H1 (cell line): ENCODE results near the gene SCRG1. TPM values are rescaled to one million over a fixed set of nuclear protein-coding genes. Genes with fewer than 3 reads are reported as not detected.

Experiments used
- ASH2L ChIP-seq: fragments of 200-600, 300-600 bp; sonication (generic); IDR thresholded peaks from one replicate; pipeline ENCODE4 v1.7.1; 2017; ENCODE audit warnings: low read length
- JUND ChIP-seq: IDR thresholded peaks from 2 replicates; pipeline ENCODE4 v1.6.1; 2011; ENCODE audit warnings: mild to moderate bottlenecking, improper control_type of control experiment, low read length
- MAFK ChIP-seq: IDR thresholded peaks from 2 replicates; pipeline ENCODE4 v1.6.1; 2012; ENCODE audit warnings: low read depth, mild to moderate bottlenecking, improper control_type of control experiment, low read length
- polyA plus RNA-seq, 7 experiments: library from polyadenylated mRNA; depleted of rRNA in 3 of 7; stranded (reverse) in 5 of 7; unstranded in 2 of 7; fragments of >200 nt in 5 of 7; fragments of 200-250 nt in 2 of 7; gene quantifications; 1 replicate in 5 of 7; 2 replicates in 1 of 7; 4 replicates in 1 of 7; pipeline versions ENCODE4 v1.2.1 to v1.2.3, GENCODE V29; 2011 to 2013; ENCODE audit warnings: missing spikeins in 2 of 7, mixed read lengths in 2 of 7
- total RNA-seq: library from RNA; stranded (reverse); fragmentation: NEBNext Ultra II Directional; extraction: Animal tissue kit (Norgen Biotek cat#: 25700); gene quantifications from 2 replicates; pipeline ENCODE4 v1.2.1, GENCODE V29; 2021
- TF ChIP-seq, protein P1 (sequence below): IDR thresholded peaks from 2 replicates; pipeline ENCODE4 v1.6.1; 2012; ENCODE audit warnings: low read length, inconsistent platforms
- TF ChIP-seq, protein P2 (sequence below): IDR thresholded peaks from 2 replicates; pipeline ENCODE4 v1.6.1; 2012; ENCODE audit warnings: inconsistent platforms

SCRG1 gene
- total and polyA plus RNA-seq, 2 of the 8 experiments (the other 6 are each of a cell fraction or from before 2014, with no cell fraction given), result not detected

DNA sequence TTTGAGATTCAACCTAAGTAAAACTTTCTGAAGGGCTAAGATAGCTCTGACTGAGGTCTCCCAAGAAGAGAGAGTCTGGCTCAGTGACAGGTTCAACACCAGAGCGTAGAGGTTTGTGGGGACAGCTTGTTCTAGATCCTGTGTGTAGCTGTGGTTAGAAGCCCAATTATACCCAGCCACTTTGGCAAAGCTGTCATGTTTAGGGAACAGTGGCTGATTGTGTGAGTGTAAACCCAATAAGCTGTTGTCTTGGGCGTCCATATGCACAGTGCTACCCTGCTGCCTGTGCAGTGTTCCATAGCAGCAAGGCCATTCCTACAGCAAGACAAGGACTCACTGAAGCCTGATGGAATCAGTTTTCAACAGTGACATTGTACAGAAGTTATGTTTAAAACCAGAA lies 11.2 kb upstream of the SCRG1 start (continued):
- TF ChIP-seq, protein P1, sequence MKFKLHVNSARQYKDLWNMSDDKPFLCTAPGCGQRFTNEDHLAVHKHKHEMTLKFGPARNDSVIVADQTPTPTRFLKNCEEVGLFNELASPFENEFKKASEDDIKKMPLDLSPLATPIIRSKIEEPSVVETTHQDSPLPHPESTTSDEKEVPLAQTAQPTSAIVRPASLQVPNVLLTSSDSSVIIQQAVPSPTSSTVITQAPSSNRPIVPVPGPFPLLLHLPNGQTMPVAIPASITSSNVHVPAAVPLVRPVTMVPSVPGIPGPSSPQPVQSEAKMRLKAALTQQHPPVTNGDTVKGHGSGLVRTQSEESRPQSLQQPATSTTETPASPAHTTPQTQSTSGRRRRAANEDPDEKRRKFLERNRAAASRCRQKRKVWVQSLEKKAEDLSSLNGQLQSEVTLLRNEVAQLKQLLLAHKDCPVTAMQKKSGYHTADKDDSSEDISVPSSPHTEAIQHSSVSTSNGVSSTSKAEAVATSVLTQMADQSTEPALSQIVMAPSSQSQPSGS, result no peak
- TF ChIP-seq, protein P2, sequence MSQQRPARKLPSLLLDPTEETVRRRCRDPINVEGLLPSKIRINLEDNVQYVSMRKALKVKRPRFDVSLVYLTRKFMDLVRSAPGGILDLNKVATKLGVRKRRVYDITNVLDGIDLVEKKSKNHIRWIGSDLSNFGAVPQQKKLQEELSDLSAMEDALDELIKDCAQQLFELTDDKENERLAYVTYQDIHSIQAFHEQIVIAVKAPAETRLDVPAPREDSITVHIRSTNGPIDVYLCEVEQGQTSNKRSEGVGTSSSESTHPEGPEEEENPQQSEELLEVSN, result no peak
- TF ChIP-seq ASH2L (no peak), JUND (no peak), MAFK (no peak)
